ENCODE results near the gene POLL.

GRCh38 chr10:101564490-101564991 is 23.5 kb downstream of the POLL start:
- no peak for TF ChIP-seq GATA2 (IDR thresholded peaks at IDR 0.05; ENCODE audit: low read depth, low read length)
- TF ChIP-seq GATA3 (IDR thresholded peaks at IDR 0.05; ENCODE audit: low read depth, low read length), result no peak

Data from SH-SY5Y (cell line).